Tibial artery (tissue), 4 donors: Measurements from ENCODE around the gene KLHL29.
A peak's percentile ranks its signal among the peaks of the same experiment; 100 is the strongest.

Source experiments
- DNase-seq, 2 donors: peaks; one replicate each; pipeline ENCODE4 v3.0.0-alpha.2; 2019
- H3K27ac ChIP-seq, 2 donors: fragments of 200-600 bp; sonication (generic) in 1 of 2; 1 replicate in 1 of 2; 2 replicates in 1 of 2; pipeline ENCODE4 v1.5.1; 2018 to 2019; ENCODE audit warnings: mild to moderate bottlenecking in 1 of 2
- H3K27me3 ChIP-seq, 2 donors: fragments of 200-600 bp; sonication (generic) in 1 of 2; one replicate each; pipeline versions ENCODE4 v1.5.1 to v1.6.0; 2016 to 2019
- H3K36me3 ChIP-seq, 3 donors: fragments of 200-600 bp; sonication (generic) in 2 of 3; one replicate each; pipeline ENCODE4 v1.5.1; 2016 to 2019; ENCODE audit warnings: mild to moderate bottlenecking in 2 of 3
- H3K4me1 ChIP-seq, 4 donors: fragments of 200-600 bp; sonication (generic) in 2 of 4; 1 replicate in 3 of 4; 2 replicates in 1 of 4; pipeline ENCODE4 v1.5.1; 2016 to 2019
- H3K4me3 ChIP-seq, 2 donors: fragments of 200-600 bp; sonication (generic) in 1 of 2; 1 replicate in 1 of 2; 2 replicates in 1 of 2; pipeline ENCODE4 v1.5.1; 2018 to 2019; ENCODE audit warnings: mild to moderate bottlenecking in 2 of 2
- H3K9me3 ChIP-seq, 3 donors: fragments of 200-600 bp; sonication (generic) in 1 of 3; one replicate each; pipeline ENCODE4 v1.5.1; 2016 to 2019
- CTCF ChIP-seq, 2 experiments: fragments of 200-600 bp in 1 of 2; fragments of 450-650 bp in 1 of 2; IDR thresholded peaks; one replicate each; pipeline ENCODE4 v1.5.1; 2017 to 2019; ENCODE audit warnings: antibody characterized with exemption in 2 of 2, mild to moderate bottlenecking in 1 of 2, moderate library complexity in 1 of 2
- intact Hi-C: fragments of 100-400 bp; cut with DNase I; formaldehyde crosslinking; loops from one replicate; pipeline ENCODE4 v1.15.0; 2023; ENCODE audit warnings: low total_unique reads

Gene KLHL29

DNA sequence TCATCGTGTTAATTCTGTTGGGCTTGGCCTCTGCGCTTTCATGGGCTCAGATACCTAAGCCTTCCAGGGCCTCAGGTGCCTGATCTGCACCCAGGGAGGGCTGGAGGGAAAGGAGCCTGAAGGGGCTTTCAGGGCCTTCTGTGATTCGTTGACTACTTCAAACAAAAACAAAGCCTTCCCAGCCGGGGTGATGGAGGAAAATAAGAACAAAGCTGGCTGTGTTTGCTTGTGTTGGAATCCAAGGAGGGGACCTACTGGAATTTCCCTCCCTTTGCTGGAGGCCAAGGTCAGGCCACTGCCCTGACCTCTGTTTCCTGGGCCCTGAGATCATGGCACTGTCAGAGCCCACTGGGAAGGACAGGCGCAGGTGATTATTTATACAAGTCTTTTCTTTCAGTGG is 135.3 kb downstream of the KLHL29 start:
- Histone ChIP-seq H3K4me3 (no peak overlapping the region), H3K27me3 (no peaks in the 10 kb centered on the region), H3K36me3 (no peaks in the 10 kb centered on the region), H3K9me3 (no peaks in the 10 kb centered on the region), H3K27ac (peak overlapping the region; percentile 52 to 62), H3K4me1 (peaks cover 5 to 59% (median 48%) of the 10 kb centered on the region in 4 donors)
- intact Hi-C loops, result no loop called here
- DNase-seq, result no peak
- no peak for TF ChIP-seq CTCF (IDR thresholded peaks at IDR 0.05)

DNA sequence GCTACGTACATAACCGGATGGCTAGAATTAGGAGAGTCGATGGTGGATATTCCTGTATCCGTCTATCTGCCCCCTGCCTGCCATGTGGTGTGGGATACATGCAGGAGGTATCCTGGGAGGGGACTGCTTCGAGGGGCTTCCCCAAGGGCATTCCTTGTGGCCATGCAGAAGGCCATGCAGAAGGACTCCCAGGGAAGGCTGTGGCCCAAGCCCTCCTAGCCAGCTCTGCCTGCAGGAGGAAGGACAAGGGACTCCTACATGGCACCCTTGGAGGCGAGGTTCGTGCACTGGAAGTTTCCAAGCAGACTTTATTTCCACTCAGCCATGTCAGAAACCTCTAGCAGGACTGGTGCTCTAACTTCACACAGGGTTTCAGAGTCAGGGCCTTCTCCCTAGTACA is 136.1 kb downstream of the KLHL29 start:
- H3K4me3 ChIP-seq, result no peak overlapping the region
- no peaks in the 10 kb centered on the region for H3K36me3 ChIP-seq
- intact Hi-C loops, result no loop called here
- H3K9me3 ChIP-seq, result no peaks in the 10 kb centered on the region
- peak overlapping the region in 1 of 2 donors; percentile 36 for H3K27ac ChIP-seq
- no peaks in the 10 kb centered on the region for H3K27me3 ChIP-seq
- H3K4me1 ChIP-seq, result peaks cover 5 to 67% (median 56%) of the 10 kb centered on the region in 4 donors
- no peak for DNase-seq
- TF ChIP-seq CTCF (IDR thresholded peaks at IDR 0.05), result no peak

- Histone ChIP-seq H3K36me3 (no peaks in the 10 kb centered on the region), H3K4me3 (no peak overlapping the region), H3K9me3 (no peaks in the 10 kb centered on the region), H3K27me3 (no peaks in the 10 kb centered on the region), H3K27ac (peak overlapping the region; percentile 75 to 85), H3K4me1 (peaks cover 5 to 73% (median 60%) of the 10 kb centered on the region in 4 donors)
- intact Hi-C loops, result no loop called here
- no peak for TF ChIP-seq CTCF (IDR thresholded peaks at IDR 0.05)
- no peak for DNase-seq
Measured at GRCh38 chr2:23522726-23523372, 137.9 kb downstream of the KLHL29 start.

- peak overlapping the region; percentile 75 to 85 for H3K27ac ChIP-seq
- H3K36me3 ChIP-seq, result no peaks in the 10 kb centered on the region
- H3K9me3 ChIP-seq, result no peaks in the 10 kb centered on the region
- DNase-seq, result peak; percentile 56 to 91
- H3K27me3 ChIP-seq, result no peaks in the 10 kb centered on the region
- H3K4me3 ChIP-seq, result peak overlapping the region; percentile 10 to 19
- TF ChIP-seq CTCF (IDR thresholded peaks at IDR 0.05), result no peak
- H3K4me1 ChIP-seq, result peaks cover 5 to 66% (median 55%) of the 10 kb centered on the region in 4 donors
- intact Hi-C loops, result no loop called here
Measured at GRCh38 chr2:23523373-23524260, 138.6 kb downstream of the KLHL29 start.

DNA sequence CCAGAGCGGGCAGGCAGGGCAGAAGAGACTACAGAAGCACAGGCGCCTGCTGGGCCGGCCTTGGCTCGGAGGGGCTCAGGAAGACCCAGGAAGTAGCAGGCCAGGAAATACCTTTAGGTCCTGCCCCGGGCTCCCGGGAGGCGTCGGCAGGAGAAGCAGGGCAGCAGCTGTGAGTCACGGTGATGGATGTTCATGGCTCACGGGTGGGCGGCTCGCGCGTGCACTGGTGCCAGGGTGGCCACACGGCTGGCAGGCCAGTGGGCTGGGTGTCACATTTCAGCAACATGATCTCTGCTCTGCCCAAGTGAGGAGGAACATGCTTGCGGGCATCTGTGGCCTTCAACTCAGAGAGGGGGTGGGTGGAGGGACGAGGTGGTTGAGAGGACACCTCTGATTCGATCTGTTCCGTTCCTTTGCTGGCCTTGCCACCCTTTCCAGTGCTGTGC is 139.3 kb downstream of the KLHL29 start:
- peak overlapping the region; percentile 75 to 85 for H3K27ac ChIP-seq
- peak; percentile 67 to 93 for DNase-seq
- H3K4me3 ChIP-seq, result peak overlapping the region; percentile 10 to 19
- H3K4me1 ChIP-seq, result peaks cover 5 to 59% (median 48%) of the 10 kb centered on the region in 4 donors
- intact Hi-C loops, result no loop called here
- TF ChIP-seq CTCF (IDR thresholded peaks at IDR 0.05), result no peak
- no peaks in the 10 kb centered on the region for H3K27me3 ChIP-seq
- no peaks in the 10 kb centered on the region for H3K9me3 ChIP-seq
- no peaks in the 10 kb centered on the region for H3K36me3 ChIP-seq
